ENCODE data around the gene OR10A2.
"Not testable (repeated sequence)": the region's sequence is repeated elsewhere in the genome, so short reads cannot be mapped to it uniquely, and the experiment has no call there.

Gene OR10A2

GRCh38 chr11:6850526-6850925 lies 12.3 kb upstream of the OR10A2 start:
- in situ Hi-C loops (cut with HindIII; ENCODE audit: low sequenced_read_pairs), result no loop called here
- no peak for DNase-seq (ENCODE audit: low read depth)

DNA sequence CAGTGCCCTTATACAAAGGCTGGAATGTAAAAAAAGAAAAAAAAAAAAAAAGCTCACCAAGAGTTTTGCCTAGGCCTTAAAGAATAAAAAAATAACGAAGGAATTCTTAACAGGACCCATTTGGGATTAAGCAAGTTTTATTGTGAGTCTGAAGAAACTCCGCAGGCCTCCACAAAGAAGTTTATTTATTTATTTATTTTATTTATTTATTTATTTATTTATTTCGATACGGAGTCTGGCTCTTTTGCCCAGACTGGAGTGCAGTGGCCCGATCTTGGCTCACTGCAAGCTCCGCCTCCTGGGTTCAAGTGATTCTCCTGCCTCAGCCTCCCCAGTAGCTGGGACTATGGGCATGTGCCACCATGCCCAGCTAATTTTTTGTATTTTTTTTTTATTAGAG lies 8.1 kb upstream of the OR10A2 start:
- DNase-seq (ENCODE audit: low read depth); in situ Hi-C loops (cut with HindIII; ENCODE audit: low sequenced_read_pairs); H3K4me3 ChIP-seq (ENCODE audit: low read depth, low read length): not testable (repeated sequence)

More at GRCh38 chr11:6850526-6850925, 12.3 kb upstream of the OR10A2 start:
- no peak for TF ChIP-seq CTCF (IDR thresholded peaks at IDR 0.05; ENCODE audit: low read depth, low read length, missing control alignments)
- no peak overlapping the region for H3K4me3 ChIP-seq (ENCODE audit: low read depth, low read length)

GRCh38 chr11:6855971-6856541 lies 6.8 kb upstream of the OR10A2 start:
- TF ChIP-seq CTCF (IDR thresholded peaks at IDR 0.05; ENCODE audit: low read depth, low read length, missing control alignments), result no peak
- no peak for DNase-seq (ENCODE audit: low read depth)
- in situ Hi-C loops (cut with HindIII; ENCODE audit: low sequenced_read_pairs), result no loop called here
- H3K4me3 ChIP-seq (ENCODE audit: low read depth, low read length), result no peak overlapping the region

DNA sequence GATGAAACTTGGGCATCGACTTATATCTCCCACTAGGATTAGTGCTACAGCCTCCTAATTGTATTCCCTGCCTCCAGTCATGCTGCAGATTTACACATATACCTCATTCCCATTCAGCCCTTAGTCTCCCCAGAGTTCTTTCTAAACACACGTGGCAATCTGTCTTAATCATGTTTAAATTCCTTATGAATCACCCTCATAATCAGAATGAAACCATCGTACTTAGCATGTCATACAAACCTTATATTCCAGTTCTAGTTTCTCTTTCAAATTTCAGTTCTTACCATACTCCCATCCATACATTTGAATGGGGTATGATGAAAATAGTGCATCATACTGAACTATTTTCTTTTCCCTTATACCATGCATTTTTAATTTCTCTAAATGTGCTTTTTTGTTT lies 6.0 kb upstream of the OR10A2 start:
- no peak for DNase-seq (ENCODE audit: low read depth)

DNA sequence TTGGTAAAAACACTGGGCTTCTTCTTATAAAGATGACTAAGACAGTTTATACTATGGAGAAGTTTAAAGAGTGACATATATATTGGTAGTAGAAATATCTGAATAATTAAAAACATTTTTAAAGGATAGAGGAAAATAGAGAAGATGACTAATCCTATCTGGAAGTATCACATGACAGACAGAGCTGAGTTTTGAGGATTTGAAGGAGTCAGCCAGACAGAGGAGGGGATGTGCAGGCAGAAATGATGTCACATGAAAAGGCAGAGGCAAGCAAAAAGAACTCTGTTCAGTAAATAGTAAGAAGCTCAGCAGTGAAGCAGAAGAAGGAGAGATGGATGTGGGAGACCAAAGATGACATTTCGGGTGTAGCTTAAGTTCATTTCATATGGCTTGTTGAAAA lies 1.6 kb downstream of the OR10A2 start:
- H3K4me3 ChIP-seq (ENCODE audit: low read depth, low read length), result no peak overlapping the region
- TF ChIP-seq CTCF (IDR thresholded peaks at IDR 0.05; ENCODE audit: low read depth, low read length, missing control alignments), result no peak
- in situ Hi-C loops (cut with HindIII; ENCODE audit: low sequenced_read_pairs), result no loop called here
- no peak for DNase-seq (ENCODE audit: low read depth)

More for the DNA sequence above, 6.0 kb upstream of the OR10A2 start:
- in situ Hi-C loops (cut with HindIII; ENCODE audit: low sequenced_read_pairs), result no loop called here
- H3K4me3 ChIP-seq (ENCODE audit: low read depth, low read length), result no peak overlapping the region
- no peak for TF ChIP-seq CTCF (IDR thresholded peaks at IDR 0.05; ENCODE audit: low read depth, low read length, missing control alignments)

DNA sequence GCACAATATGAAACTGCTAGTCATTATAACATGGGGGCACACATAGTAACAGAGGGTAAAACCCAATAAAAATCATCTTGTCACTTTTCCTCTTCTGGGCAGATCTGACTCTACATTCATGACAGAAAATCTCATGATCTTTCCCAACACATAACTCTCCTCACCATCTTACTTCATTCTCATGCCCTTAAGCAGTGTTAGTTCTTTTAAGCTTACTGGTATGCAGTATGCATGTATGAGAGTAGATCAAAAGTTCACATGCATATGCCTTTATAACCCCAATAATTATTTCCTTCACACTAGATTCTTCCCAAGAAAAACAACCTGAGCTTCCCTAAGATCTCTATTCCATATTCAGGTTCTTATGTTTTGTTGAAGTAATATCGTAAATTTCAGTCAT lies 8.4 kb downstream of the OR10A2 start:
- no peak for TF ChIP-seq CTCF (IDR thresholded peaks at IDR 0.05; ENCODE audit: low read depth, low read length, missing control alignments)
- DNase-seq (ENCODE audit: low read depth), result no peak

DNA sequence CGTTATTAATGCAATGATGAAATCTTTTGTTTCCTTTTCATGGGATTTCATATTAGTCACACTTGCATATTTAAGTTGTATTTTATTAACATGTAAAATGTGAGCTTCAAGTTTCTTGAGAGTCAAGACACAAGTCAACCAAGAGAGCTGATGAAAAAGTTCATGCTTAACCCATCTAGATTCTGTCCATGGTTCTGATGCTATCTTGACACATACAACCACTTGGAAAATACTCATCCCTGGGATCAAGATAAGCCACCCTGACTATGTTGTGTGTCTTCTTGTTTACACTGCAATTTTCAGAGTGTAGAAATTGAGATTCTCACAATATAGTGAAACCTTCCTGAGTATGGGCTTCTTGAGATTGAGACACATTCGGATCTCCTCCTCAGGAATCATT lies 12.9 kb downstream of the OR10A2 start:
- no peak for DNase-seq (ENCODE audit: low read depth)
- in situ Hi-C loops (cut with HindIII; ENCODE audit: low sequenced_read_pairs), result no loop called here
- H3K4me3 ChIP-seq (ENCODE audit: low read depth, low read length), result no peak overlapping the region
- TF ChIP-seq CTCF (IDR thresholded peaks at IDR 0.05; ENCODE audit: low read depth, low read length, missing control alignments), result no peak

More for the DNA sequence above, 8.4 kb downstream of the OR10A2 start:
- no peak overlapping the region for H3K4me3 ChIP-seq (ENCODE audit: low read depth, low read length)
- in situ Hi-C loops (cut with HindIII; ENCODE audit: low sequenced_read_pairs), result no loop called here

All from astrocyte of the cerebellum (primary cell).